Fibroblast of skin of scalp (primary cell): ENCODE results near the gene YPEL3. TPM values are rescaled to one million over a fixed set of nuclear protein-coding genes. Genes with fewer than 3 reads are reported as not detected.
"Not testable (repeated sequence)": the region's sequence is repeated elsewhere in the genome, so short reads cannot be mapped to it uniquely, and the experiment has no call there.

Experiments used
- DNase-seq: peaks from one replicate; pipeline ENCODE4 v3.0.0-alpha.2; 2013
- polyA plus RNA-seq, 2 experiments: library from polyadenylated mRNA; unstranded; fragments of 120-200 nt; gene quantifications; one replicate each; pipeline ENCODE4 v1.2.1, GENCODE V29; 2013; ENCODE audit not compliant: insufficient read length in 2 of 2

YPEL3 gene
- 27.8 TPM for polyA plus RNA-seq (2013, experiment 1 of 2; ENCODE audit: insufficient read length)
- polyA plus RNA-seq (2013, experiment 2 of 2; ENCODE audit: insufficient read length), result 26.5 TPM

- DNase-seq, result peak; percentile 91
Measured at GRCh38 chr16:30096105-30096861, at the start of gene YPEL3. YPEL3 (minus strand) TSS chr16:30096213; CDS start chr16:30095482, 731 bp downstream.

GRCh38 chr16:30145657-30146056, 49.6 kb upstream of the YPEL3 start:
- no peak for DNase-seq

GRCh38 chr16:30144917-30145316, 48.9 kb upstream of the YPEL3 start:
- no peak for DNase-seq

- DNase-seq, result no peak
Measured at GRCh38 chr16:30144017-30144416, 48.0 kb upstream of the YPEL3 start.

GRCh38 chr16:30143347-30143702, 47.3 kb upstream of the YPEL3 start:
- DNase-seq, result no peak

GRCh38 chr16:30142672-30143346, 46.8 kb upstream of the YPEL3 start:
- no peak for DNase-seq

- no peak for DNase-seq
Measured at GRCh38 chr16:30141750-30142149, 45.7 kb upstream of the YPEL3 start.

GRCh38 chr16:30139583-30140481, 43.8 kb upstream of the YPEL3 start:
- DNase-seq, result no peak

- no peak for DNase-seq
Measured at GRCh38 chr16:30137897-30138296, 41.9 kb upstream of the YPEL3 start.

GRCh38 chr16:30136971-30137605, 41.1 kb upstream of the YPEL3 start:
- DNase-seq, result no peak

GRCh38 chr16:30132591-30132990, 36.6 kb upstream of the YPEL3 start:
- DNase-seq, result no peak

GRCh38 chr16:30131869-30132475, 36.0 kb upstream of the YPEL3 start:
- peak; percentile 9 for DNase-seq

- no peak for DNase-seq
Measured at GRCh38 chr16:30127993-30128392, 32.0 kb upstream of the YPEL3 start.

- DNase-seq, result not testable (repeated sequence)
Measured at GRCh38 chr16:30125690-30126089, 29.7 kb upstream of the YPEL3 start.

GRCh38 chr16:30124985-30125379, 29.0 kb upstream of the YPEL3 start:
- no peak for DNase-seq

GRCh38 chr16:30122604-30123160, 26.7 kb upstream of the YPEL3 start:
- DNase-seq, result no peak

- DNase-seq, result no peak
Measured at GRCh38 chr16:30121741-30122571, 25.9 kb upstream of the YPEL3 start.

- DNase-seq, result no peak
Measured at GRCh38 chr16:30120340-30121105, 24.5 kb upstream of the YPEL3 start.

GRCh38 chr16:30119428-30119827, 23.4 kb upstream of the YPEL3 start:
- DNase-seq, result no peak

GRCh38 chr16:30117768-30118167, 21.8 kb upstream of the YPEL3 start:
- no peak for DNase-seq
